NCI-H526 treated with DMSO at 0.1 percent for 48 hours (cell line): ENCODE data around the gene FGF12.

ENCODE experiments used
- DNase-seq: peaks from one replicate; lab custom pipeline; 2025; lab: John Stamatoyannopoulos, UW

FGF12 gene

GRCh38 chr3:192410684-192410960 is 316.7 kb downstream of the FGF12 start:
- DNase-seq = no peak

- peak; percentile 20 for DNase-seq
Measured at GRCh38 chr3:192409838-192410683, 317.3 kb downstream of the FGF12 start.

GRCh38 chr3:192409201-192409837 is 318.0 kb downstream of the FGF12 start:
- DNase-seq = no peak

- no peak for DNase-seq
Measured at GRCh38 chr3:192408647-192409200, 318.6 kb downstream of the FGF12 start.

GRCh38 chr3:192408007-192408646 is 319.2 kb downstream of the FGF12 start:
- DNase-seq = no peak

- DNase-seq = no peak
Measured at GRCh38 chr3:192399767-192400166, 327.6 kb downstream of the FGF12 start.

- no peak for DNase-seq
Measured at GRCh38 chr3:192397012-192397411, 330.3 kb downstream of the FGF12 start.

- no peak for DNase-seq
Measured at GRCh38 chr3:192395506-192395905, 331.8 kb downstream of the FGF12 start.

- DNase-seq = no peak
Measured at GRCh38 chr3:192392986-192393385, 334.4 kb downstream of the FGF12 start.

- no peak for DNase-seq
Measured at GRCh38 chr3:192382861-192383260, 344.5 kb downstream of the FGF12 start.

GRCh38 chr3:192373586-192373985 is 353.8 kb downstream of the FGF12 start:
- DNase-seq = no peak

- DNase-seq = no peak
Measured at GRCh38 chr3:192373032-192373431, 354.3 kb downstream of the FGF12 start.

- no peak for DNase-seq
Measured at GRCh38 chr3:192372616-192373015, 354.7 kb downstream of the FGF12 start.

GRCh38 chr3:192371870-192372400 is 355.4 kb downstream of the FGF12 start:
- no peak for DNase-seq

GRCh38 chr3:192367616-192368015 is 359.7 kb downstream of the FGF12 start:
- no peak for DNase-seq

GRCh38 chr3:192366916-192367315 is 360.4 kb downstream of the FGF12 start:
- no peak for DNase-seq

GRCh38 chr3:192365571-192365970 is 361.8 kb downstream of the FGF12 start:
- no peak for DNase-seq

- DNase-seq = no peak
Measured at GRCh38 chr3:192364316-192364715, 363.0 kb downstream of the FGF12 start.

GRCh38 chr3:192354687-192355086 is 372.7 kb downstream of the FGF12 start:
- DNase-seq = no peak

GRCh38 chr3:192352142-192352541 is 375.2 kb downstream of the FGF12 start:
- DNase-seq = no peak

GRCh38 chr3:192351441-192351840 is 375.9 kb downstream of the FGF12 start:
- no peak for DNase-seq

GRCh38 chr3:192340031-192340430 is 387.3 kb downstream of the FGF12 start:
- no peak for DNase-seq

GRCh38 chr3:192339214-192339613 is 388.1 kb downstream of the FGF12 start:
- no peak for DNase-seq
